HG03175 (cell line): ENCODE data around the gene POLR2F.
"Not testable (repeated sequence)": the region's sequence is repeated elsewhere in the genome, so short reads cannot be mapped to it uniquely, and the experiment has no call there.

Source experiments
- ATAC-seq: cut with Tn5 transposase; IDR thresholded peaks from one replicate; pipeline ENCODE4 v1.9.1; 2021; ENCODE audit warnings: mild to moderate bottlenecking, moderate library complexity; ENCODE audit not compliant: unreplicated experiment

The POLR2F gene

GRCh38 chr22:37951305-37951704 lies 2.2 kb upstream of the POLR2F start:
- no peak for ATAC-seq

GRCh38 chr22:37952629-37953028 lies 870 bp upstream of the POLR2F start:
- ATAC-seq: not testable (repeated sequence)

GRCh38 chr22:37953062-37953436 lies 450 bp upstream of the POLR2F start:
- peak; percentile 4 for ATAC-seq

- ATAC-seq: no peak
Observed at GRCh38 chr22:37954686-37955085, 1.2 kb downstream of the POLR2F start.

- not testable (repeated sequence) for ATAC-seq
Observed at GRCh38 chr22:37955825-37956397, 2.4 kb downstream of the POLR2F start.

GRCh38 chr22:37957232-37957631 lies 3.7 kb downstream of the POLR2F start:
- ATAC-seq: no peak

GRCh38 chr22:37959231-37959825 lies 5.8 kb downstream of the POLR2F start:
- ATAC-seq: no peak

- ATAC-seq: no peak
Observed at GRCh38 chr22:37961062-37961461, 7.6 kb downstream of the POLR2F start.

GRCh38 chr22:37965940-37966664 lies 12.6 kb downstream of the POLR2F start:
- ATAC-seq: no peak

GRCh38 chr22:37967147-37967546 lies 13.6 kb downstream of the POLR2F start:
- ATAC-seq: no peak

GRCh38 chr22:37967637-37968451 lies 14.3 kb downstream of the POLR2F start:
- ATAC-seq: no peak

- no peak for ATAC-seq
Observed at GRCh38 chr22:37968452-37969251, 15.2 kb downstream of the POLR2F start.

- no peak for ATAC-seq
Observed at GRCh38 chr22:37970864-37971263, 17.4 kb downstream of the POLR2F start.

GRCh38 chr22:37971475-37972434 lies 18.3 kb downstream of the POLR2F start:
- ATAC-seq: no peak

GRCh38 chr22:37972527-37972926 lies 19.0 kb downstream of the POLR2F start:
- ATAC-seq: no peak

- ATAC-seq: no peak
Observed at GRCh38 chr22:37973271-37974170, 20.0 kb downstream of the POLR2F start.

- no peak for ATAC-seq
Observed at GRCh38 chr22:37975153-37975552, 21.7 kb downstream of the POLR2F start.

- not testable (repeated sequence) for ATAC-seq
Observed at GRCh38 chr22:37976022-37976421, 22.5 kb downstream of the POLR2F start.

- no peak for ATAC-seq
Observed at GRCh38 chr22:37976547-37976946, 23.0 kb downstream of the POLR2F start.
